ENCODE measurements around the gene HSPA12B.

Gene HSPA12B

DNA sequence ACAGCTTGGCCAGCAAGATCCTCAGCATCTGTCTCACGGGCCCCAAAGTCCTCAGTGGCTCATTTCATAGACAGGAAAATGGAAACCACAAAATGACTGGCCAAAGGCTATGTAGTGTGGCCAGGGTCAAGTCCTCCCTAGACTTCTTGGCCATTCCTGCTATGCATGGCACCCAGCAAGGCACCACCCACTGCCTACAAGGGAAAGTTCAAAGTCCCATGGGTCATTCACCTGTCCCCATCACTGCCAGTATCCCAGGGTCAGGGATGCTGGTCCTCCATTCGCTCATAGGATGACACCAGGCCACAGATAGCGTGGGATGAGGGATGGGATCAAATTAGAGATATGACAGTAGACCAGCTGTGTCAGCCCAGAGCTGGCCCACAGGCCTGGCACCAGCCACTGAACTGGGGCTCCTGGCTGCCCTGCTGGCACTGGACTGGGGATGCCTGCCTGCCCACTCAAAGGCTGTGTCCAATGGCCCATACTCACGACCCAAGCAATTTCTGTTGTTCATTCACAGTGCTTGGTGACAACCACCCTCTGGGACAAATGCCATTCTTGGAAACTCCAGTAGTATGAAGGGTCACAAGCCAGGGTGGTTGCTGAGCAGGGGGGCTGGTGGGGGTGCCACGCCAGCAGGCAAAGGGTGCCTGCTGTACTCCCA lies 23.5 kb downstream of the HSPA12B start:
- Histone ChIP-seq H3K27ac (ENCODE audit: low read depth, low read length) (no peak overlapping the region), H3K9me2 (replicated peaks; ENCODE audit: control insufficient read depth, low read length) (no peaks in the 10 kb centered on the region), H3K36me3 (ENCODE audit: control insufficient read depth, low read length) (peaks cover 15% of the 10 kb centered on the region), H3K27me3 (ENCODE audit: control insufficient read depth, low read length) (no peaks in the 10 kb centered on the region), H4K20me1 (ENCODE audit: control insufficient read depth, insufficient read depth, low read depth, low read length) (no peaks in the 10 kb centered on the region), H3K4me1 (ENCODE audit: control insufficient read depth, low read length) (no peaks in the 10 kb centered on the region), H3K4me3 (ENCODE audit: low read length) (no peak overlapping the region), H3F3A (ENCODE audit: control insufficient read depth, insufficient read depth) (no peaks in the 10 kb centered on the region), H3K9me3 (ENCODE audit: control insufficient read depth, insufficient read depth, low read length) (no peaks in the 10 kb centered on the region), H3K79me2 (ENCODE audit: control insufficient read depth, low read length) (peaks cover 7% of the 10 kb centered on the region; the same call in 1 of the 2 replicates), H3K4me2 (ENCODE audit: low read length) (no peak overlapping the region)
- TF ChIP-seq CTCF (IDR thresholded peaks at IDR 0.05; ENCODE audit: low read depth, low read length, poor library complexity, severe bottlenecking): no peak
- TF ChIP-seq EZH2phosphoT487 (IDR thresholded peaks at IDR 0.05; ENCODE audit: borderline replicate concordance, low read length): no peak

DNA sequence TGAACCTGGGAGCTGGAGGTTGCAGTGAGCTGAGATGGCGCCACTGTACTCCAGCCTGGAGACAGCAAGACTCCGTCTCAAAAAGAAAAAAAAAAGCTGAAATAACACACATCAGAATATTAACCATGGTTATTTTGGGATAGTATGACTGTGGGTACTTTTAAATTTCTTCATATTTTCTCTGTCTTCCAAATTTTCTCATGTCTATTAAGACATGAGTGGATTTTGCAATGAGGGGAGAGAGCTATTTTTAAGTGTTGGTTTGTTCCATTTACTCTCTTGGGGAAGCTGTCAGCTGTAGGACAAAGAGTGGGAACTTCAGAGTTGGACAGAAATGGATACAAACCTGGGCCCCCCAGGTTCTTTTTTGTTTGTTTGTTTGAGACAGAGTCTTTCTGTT lies 24.8 kb downstream of the HSPA12B start:
- H3K9me3 ChIP-seq (ENCODE audit: control insufficient read depth, insufficient read depth, low read length): no peaks in the 10 kb centered on the region
- H3K36me3 ChIP-seq (ENCODE audit: control insufficient read depth, low read length): peaks cover 19% of the 10 kb centered on the region
- TF ChIP-seq CTCF (IDR thresholded peaks at IDR 0.05; ENCODE audit: low read depth, low read length, poor library complexity, severe bottlenecking) (no peak), EZH2phosphoT487 (IDR thresholded peaks at IDR 0.05; ENCODE audit: borderline replicate concordance, low read length) (no peak)
- H3K4me2 ChIP-seq (ENCODE audit: low read length): no peak overlapping the region
- H3K4me3 ChIP-seq (ENCODE audit: low read length): no peak overlapping the region
- H3K79me2 ChIP-seq (ENCODE audit: control insufficient read depth, low read length): peaks cover 10% of the 10 kb centered on the region; the same call in 1 of the 2 replicates
- no peaks in the 10 kb centered on the region for H4K20me1 ChIP-seq (ENCODE audit: control insufficient read depth, insufficient read depth, low read depth, low read length)
- no peaks in the 10 kb centered on the region for H3K27me3 ChIP-seq (ENCODE audit: control insufficient read depth, low read length)
- H3K4me1 ChIP-seq (ENCODE audit: control insufficient read depth, low read length): no peaks in the 10 kb centered on the region
- H3F3A ChIP-seq (ENCODE audit: control insufficient read depth, insufficient read depth): no peaks in the 10 kb centered on the region
- H3K9me2 ChIP-seq (replicated peaks; ENCODE audit: control insufficient read depth, low read length): no peaks in the 10 kb centered on the region
- H3K27ac ChIP-seq (ENCODE audit: low read depth, low read length): no peak overlapping the region

DNA sequence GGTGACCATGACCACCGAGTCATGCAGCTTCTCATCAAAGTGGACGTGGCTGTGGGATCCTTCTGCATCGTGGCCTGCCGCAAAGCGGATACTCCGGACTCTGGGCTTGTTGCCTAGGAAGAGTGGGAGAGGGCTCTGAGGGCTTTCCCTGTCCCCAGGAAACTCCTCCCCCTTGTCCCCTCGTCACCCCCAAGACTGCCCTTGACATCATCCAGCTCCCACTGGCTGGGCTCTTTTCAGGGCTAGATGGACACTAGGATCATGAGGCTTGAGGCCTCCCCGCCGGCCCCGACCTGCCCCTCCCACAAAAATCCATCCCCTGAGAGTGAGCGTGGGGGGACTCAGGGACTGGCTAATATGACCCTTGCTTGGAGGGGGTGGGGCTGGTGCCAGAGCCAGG lies 26.1 kb downstream of the HSPA12B start:
- Histone ChIP-seq H3K9me2 (replicated peaks; ENCODE audit: control insufficient read depth, low read length) (no peaks in the 10 kb centered on the region), H4K20me1 (ENCODE audit: control insufficient read depth, insufficient read depth, low read depth, low read length) (no peaks in the 10 kb centered on the region), H3K4me1 (ENCODE audit: control insufficient read depth, low read length) (no peaks in the 10 kb centered on the region), H3K4me3 (ENCODE audit: low read length) (no peak overlapping the region), H3K79me2 (ENCODE audit: control insufficient read depth, low read length) (peaks cover 12% of the 10 kb centered on the region), H3K36me3 (ENCODE audit: control insufficient read depth, low read length) (peaks cover 19% of the 10 kb centered on the region), H3K27ac (ENCODE audit: low read depth, low read length) (no peak overlapping the region), H3K27me3 (ENCODE audit: control insufficient read depth, low read length) (no peaks in the 10 kb centered on the region), H3K9me3 (ENCODE audit: control insufficient read depth, insufficient read depth, low read length) (no peaks in the 10 kb centered on the region), H3F3A (ENCODE audit: control insufficient read depth, insufficient read depth) (no peaks in the 10 kb centered on the region), H3K4me2 (ENCODE audit: low read length) (no peak overlapping the region)
- TF ChIP-seq EZH2phosphoT487 (IDR thresholded peaks at IDR 0.05; ENCODE audit: borderline replicate concordance, low read length) (no peak), CTCF (IDR thresholded peaks at IDR 0.05; ENCODE audit: low read depth, low read length, poor library complexity, severe bottlenecking) (no peak)
